Stomach (tissue), 4 donors: Measurements from ENCODE around the gene PPIL3.

Source experiments
- CTCF ChIP-seq, 7 experiments: fragments of 450-650 bp in 4 of 7; fragments of 200-600 bp in 3 of 7; sonication (generic) in 3 of 7; IDR thresholded peaks; one replicate each; pipeline ENCODE4 v1.5.1; 2016 to 2019; ENCODE audit warnings: antibody characterized with exemption in 7 of 7, control low read depth in 2 of 7, mild to moderate bottlenecking in 1 of 7
- EP300 ChIP-seq: sonication (generic); formaldehyde crosslinking; IDR thresholded peaks from one replicate; pipeline ENCODE4 v1.6.1; 2017; ENCODE audit warnings: antibody characterized with exemption
- POLR2A ChIP-seq, 4 donors: fragments of 450-650 bp; IDR thresholded peaks; one replicate each; pipeline ENCODE4 v1.6.1; 2016; ENCODE audit warnings: antibody characterized with exemption in 4 of 4, control low read depth in 2 of 4, mild to moderate bottlenecking in 1 of 4, moderate library complexity in 1 of 4
- POLR2AphosphoS5 ChIP-seq, 3 donors: sonication (generic); formaldehyde crosslinking; IDR thresholded peaks; one replicate each; pipeline ENCODE4 v1.6.1; 2016; ENCODE audit warnings: antibody characterized with exemption in 3 of 3

- TF ChIP-seq CTCF (IDR thresholded peaks at IDR 0.05) (no peak), POLR2AphosphoS5 (IDR thresholded peaks at IDR 0.05) (no peak), POLR2A (IDR thresholded peaks at IDR 0.05) (no peak), EP300 (no peak)
These were observed 21.1 kb upstream of the PPIL3 start for GRCh38 chr2:200909958-200910357.
